WTC11 (cell line): ENCODE data around the gene GNB5. TPM values are rescaled to one million over a fixed set of nuclear protein-coding genes. Genes with fewer than 3 reads are reported as not detected.

Experiments used
- ATAC-seq: fragments of 200-7000 bp; cut with Tn5 transposase; 2 replicates; pipeline ENCODE4 v1.10.0; 2021; ENCODE audit warnings: mild to moderate bottlenecking, moderate library complexity
- CTCF ChIA-PET: fragments of 300-600 bp; sonication (Branson Sonifier 250); formaldehyde crosslinking; loops from one replicate; lab custom pipeline; 2021; ENCODE audit warnings: antibody characterized with exemption; lab: Charles Lee
- POLR2A ChIA-PET: fragments of 350-600 bp; sonication (Branson Sonifier 250); formaldehyde crosslinking; loops from one replicate; lab custom pipeline; 2021; ENCODE audit warnings: antibody characterized with exemption; lab: Charles Lee
- DNase-seq: peaks from one replicate; pipeline ENCODE4 v3.0.0; 2021; ENCODE audit warnings: low spot score
- H3K27ac Mint-ChIP-seq: 2 replicates; pipeline ENCODE4 v1.8.0; 2021; ENCODE audit warnings: mixed read lengths
- H3K27me3 Mint-ChIP-seq: 2 replicates; pipeline ENCODE4 v1.8.0; 2021; ENCODE audit warnings: low read depth, mild to moderate bottlenecking, moderate library complexity, mixed read lengths
- H3K36me3 Mint-ChIP-seq: 2 replicates; pipeline ENCODE4 v1.8.0; 2021; ENCODE audit warnings: mixed read lengths
- H3K4me1 Mint-ChIP-seq: 2 replicates; pipeline ENCODE4 v1.8.0; 2022; ENCODE audit warnings: mixed read lengths
- H3K4me3 Mint-ChIP-seq: 2 replicates; pipeline ENCODE4 v1.8.0; 2021; ENCODE audit warnings: mild to moderate bottlenecking, moderate library complexity, mixed read lengths
- H3K9me3 Mint-ChIP-seq: 2 replicates; pipeline ENCODE4 v1.8.0; 2021; ENCODE audit warnings: mixed read lengths
- ATF1 ChIP-seq: sonication (generic); formaldehyde crosslinking; IDR thresholded peaks from 2 replicates; pipeline ENCODE4 v1.8.1; 2023; ENCODE audit warnings: mild to moderate bottlenecking, moderate library complexity, missing genetic modification reagents
- CREB1 ChIP-seq: sonication (generic); formaldehyde crosslinking; IDR thresholded peaks from 2 replicates; pipeline ENCODE4 v1.8.0; 2023; ENCODE audit warnings: mild to moderate bottlenecking, missing genetic modification reagents
- CREM ChIP-seq: sonication (generic); formaldehyde crosslinking; IDR thresholded peaks from 2 replicates; pipeline ENCODE4 v1.8.1; 2022; ENCODE audit warnings: mild to moderate bottlenecking, missing genetic modification reagents, moderate library complexity
- ETV6 ChIP-seq: sonication (generic); formaldehyde crosslinking; IDR thresholded peaks from 2 replicates; pipeline ENCODE4 v1.8.1; 2022; ENCODE audit warnings: mild to moderate bottlenecking, missing genetic modification reagents
- HMGA2 ChIP-seq: fragments of 250-450 bp; sonication (Bioruptor Pico); IDR thresholded peaks from 2 replicates; pipeline ENCODE4 v1.4.0; 2021; ENCODE audit warnings: mild to moderate bottlenecking, moderate library complexity
- NFATC4 ChIP-seq: fragments of 250-450 bp; sonication (Bioruptor Pico); IDR thresholded peaks from 2 replicates; pipeline ENCODE4 v1.9.0; 2021; ENCODE audit warnings: mild to moderate bottlenecking
- NFYB ChIP-seq: sonication (generic); formaldehyde crosslinking; conservative IDR thresholded peaks from 2 replicates; pipeline ENCODE4 v1.8.0; 2022; ENCODE audit warnings: low read depth, missing genetic modification reagents
- NR1H2 ChIP-seq: sonication (generic); formaldehyde crosslinking; IDR thresholded peaks from 2 replicates; pipeline ENCODE4 v1.9.0; 2021; ENCODE audit warnings: mild to moderate bottlenecking, moderate library complexity, missing genetic modification reagents
- NR3C1 ChIP-seq: sonication (generic); formaldehyde crosslinking; conservative IDR thresholded peaks from 2 replicates; pipeline ENCODE4 v1.8.1; 2023; ENCODE audit warnings: low read depth, mild to moderate bottlenecking, missing genetic modification reagents
- RELA ChIP-seq: sonication (generic); formaldehyde crosslinking; IDR thresholded peaks from 2 replicates; pipeline ENCODE4 v1.8.1; 2022; ENCODE audit warnings: missing genetic modification reagents, mild to moderate bottlenecking, borderline replicate concordance
- RORB ChIP-seq: fragments of 250-450 bp; sonication (Bioruptor Pico); IDR thresholded peaks from 2 replicates; pipeline ENCODE4 v1.9.0; 2021; ENCODE audit warnings: mild to moderate bottlenecking
- TP53 ChIP-seq: sonication (generic); formaldehyde crosslinking; IDR thresholded peaks from 2 replicates; pipeline ENCODE4 v1.8.1; 2023; ENCODE audit warnings: mild to moderate bottlenecking, missing genetic modification reagents
- ZNF396 ChIP-seq: fragments of 250-450 bp; sonication (Bioruptor Pico); IDR thresholded peaks from 2 replicates; pipeline ENCODE4 v1.8.0; 2021; ENCODE audit warnings: mild to moderate bottlenecking, moderate library complexity, borderline replicate concordance
- ZNF423 ChIP-seq: fragments of 250-450 bp; sonication (Bioruptor Pico); IDR thresholded peaks from 2 replicates; pipeline ENCODE4 v2.1.2; 2022; ENCODE audit warnings: mild to moderate bottlenecking, moderate library complexity
- total RNA-seq: library from RNA; stranded (reverse); gene quantifications from 3 replicates; pipeline ENCODE4 v1.2.3, GENCODE V29; 2021
- TF ChIP-seq, protein P1 (sequence below): sonication (generic); formaldehyde crosslinking; IDR thresholded peaks from 2 replicates; pipeline ENCODE4 v1.8.0; 2023; ENCODE audit warnings: missing genetic modification reagents, mild to moderate bottlenecking, borderline replicate concordance
- TF ChIP-seq, protein P2 (sequence below): fragments of 250-450 bp; sonication (Bioruptor Pico); IDR thresholded peaks from 2 replicates; pipeline ENCODE4 v1.8.0; 2021; ENCODE audit warnings: mild to moderate bottlenecking
- TF ChIP-seq, protein P3 (sequence below): sonication (generic); formaldehyde crosslinking; IDR thresholded peaks from 2 replicates; pipeline ENCODE4 v1.8.0; 2022; ENCODE audit warnings: mild to moderate bottlenecking, missing genetic modification reagents
- TF ChIP-seq, protein P4 (sequence below): sonication (generic); formaldehyde crosslinking; IDR thresholded peaks from 2 replicates; pipeline ENCODE4 v1.8.1; 2023; ENCODE audit warnings: mild to moderate bottlenecking, moderate library complexity, missing genetic modification reagents
- TF ChIP-seq, protein P5 (sequence below): fragments of 250-450 bp; sonication (Bioruptor Pico); conservative IDR thresholded peaks from 2 replicates; pipeline ENCODE4 v1.9.0; 2021; ENCODE audit warnings: mild to moderate bottlenecking
- TF ChIP-seq, protein P6 (sequence below): fragments of 250-450 bp; sonication (Bioruptor Pico); IDR thresholded peaks from 2 replicates; pipeline ENCODE4 v1.9.0; 2021; ENCODE audit warnings: mild to moderate bottlenecking
- TF ChIP-seq, protein P7 (sequence below): sonication (generic); formaldehyde crosslinking; IDR thresholded peaks from 2 replicates; pipeline ENCODE4 v1.8.0; 2022; ENCODE audit warnings: mild to moderate bottlenecking, missing genetic modification reagents
- TF ChIP-seq, protein P8 (sequence below): sonication (generic); formaldehyde crosslinking; IDR thresholded peaks from 2 replicates; pipeline ENCODE4 v1.8.1; 2022; ENCODE audit warnings: low read depth, missing genetic modification reagents, borderline replicate concordance

Gene GNB5
- total RNA-seq, 1 experiment from 2014 or later, result 37.0 TPM

DNA sequence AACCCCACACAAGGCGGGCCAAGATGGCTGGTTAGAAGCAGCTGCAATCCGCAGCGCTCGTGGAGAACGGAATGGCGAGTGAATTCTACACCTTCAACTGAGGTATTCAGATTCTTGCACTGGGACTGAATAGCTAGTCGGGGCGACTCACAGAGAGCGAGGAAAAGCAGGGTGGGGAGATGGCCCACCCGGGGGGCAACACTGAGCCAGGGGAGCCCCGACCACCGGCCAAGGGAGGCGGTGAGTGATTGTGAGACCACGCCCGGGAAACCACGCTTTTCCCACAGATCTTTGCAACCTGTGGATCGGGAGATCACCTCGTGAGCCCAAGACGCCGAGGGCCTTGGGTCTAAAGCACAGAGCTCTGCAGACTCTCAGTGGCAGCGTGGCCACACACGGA is 28.3 kb downstream of the GNB5 start (continued):
- TF ChIP-seq, protein P1, sequence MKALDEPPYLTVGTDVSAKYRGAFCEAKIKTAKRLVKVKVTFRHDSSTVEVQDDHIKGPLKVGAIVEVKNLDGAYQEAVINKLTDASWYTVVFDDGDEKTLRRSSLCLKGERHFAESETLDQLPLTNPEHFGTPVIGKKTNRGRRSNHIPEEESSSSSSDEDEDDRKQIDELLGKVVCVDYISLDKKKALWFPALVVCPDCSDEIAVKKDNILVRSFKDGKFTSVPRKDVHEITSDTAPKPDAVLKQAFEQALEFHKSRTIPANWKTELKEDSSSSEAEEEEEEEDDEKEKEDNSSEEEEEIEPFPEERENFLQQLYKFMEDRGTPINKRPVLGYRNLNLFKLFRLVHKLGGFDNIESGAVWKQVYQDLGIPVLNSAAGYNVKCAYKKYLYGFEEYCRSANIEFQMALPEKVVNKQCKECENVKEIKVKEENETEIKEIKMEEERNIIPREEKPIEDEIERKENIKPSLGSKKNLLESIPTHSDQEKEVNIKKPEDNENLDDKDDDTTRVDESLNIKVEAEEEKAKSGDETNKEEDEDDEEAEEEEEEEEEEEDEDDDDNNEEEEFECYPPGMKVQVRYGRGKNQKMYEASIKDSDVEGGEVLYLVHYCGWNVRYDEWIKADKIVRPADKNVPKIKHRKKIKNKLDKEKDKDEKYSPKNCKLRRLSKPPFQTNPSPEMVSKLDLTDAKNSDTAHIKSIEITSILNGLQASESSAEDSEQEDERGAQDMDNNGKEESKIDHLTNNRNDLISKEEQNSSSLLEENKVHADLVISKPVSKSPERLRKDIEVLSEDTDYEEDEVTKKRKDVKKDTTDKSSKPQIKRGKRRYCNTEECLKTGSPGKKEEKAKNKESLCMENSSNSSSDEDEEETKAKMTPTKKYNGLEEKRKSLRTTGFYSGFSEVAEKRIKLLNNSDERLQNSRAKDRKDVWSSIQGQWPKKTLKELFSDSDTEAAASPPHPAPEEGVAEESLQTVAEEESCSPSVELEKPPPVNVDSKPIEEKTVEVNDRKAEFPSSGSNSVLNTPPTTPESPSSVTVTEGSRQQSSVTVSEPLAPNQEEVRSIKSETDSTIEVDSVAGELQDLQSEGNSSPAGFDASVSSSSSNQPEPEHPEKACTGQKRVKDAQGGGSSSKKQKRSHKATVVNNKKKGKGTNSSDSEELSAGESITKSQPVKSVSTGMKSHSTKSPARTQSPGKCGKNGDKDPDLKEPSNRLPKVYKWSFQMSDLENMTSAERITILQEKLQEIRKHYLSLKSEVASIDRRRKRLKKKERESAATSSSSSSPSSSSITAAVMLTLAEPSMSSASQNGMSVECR, result no peak
- TF ChIP-seq TP53 (CRISPR knock-in tag) (no peak), CREM (CRISPR knock-in tag) (no peak)

DNA sequence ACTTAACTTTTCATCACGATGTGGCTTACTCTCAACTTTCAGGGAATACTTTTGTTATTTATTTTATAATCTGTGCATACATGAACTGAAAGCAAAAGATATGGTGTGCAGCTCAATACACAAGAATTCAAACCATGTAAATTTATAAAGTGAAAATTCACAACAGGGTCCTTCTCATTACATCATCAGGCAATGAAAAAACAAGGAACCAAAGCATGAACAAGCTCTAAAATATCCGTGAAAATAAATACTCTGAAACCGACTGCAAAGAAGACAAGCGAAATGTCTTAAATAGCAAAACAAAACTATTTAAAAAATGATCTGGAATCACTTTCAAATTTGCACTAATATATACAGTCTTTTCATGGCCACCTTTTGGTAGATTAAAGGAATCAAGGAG is 28.9 kb downstream of the GNB5 start:
- ChIA-PET POLR2A (interaction anchor here (3.5 kb wide), 1 partner anchor 17 kb away, joined by 23 read pairs; no protein-coding TSS in a partner anchor), CTCF (interaction anchor here (0.8 to 4.7 kb wide), 6 partner anchors 8 to 245 kb away, joined by 3 to 37 read pairs (median 5); partner anchors contain the start of gene BCL2L10)
- H3K4me3 Mint-ChIP-seq, result no peak overlapping the region
- no peak overlapping the region for H3K27ac Mint-ChIP-seq
- no peak for ATAC-seq
- H3K36me3 Mint-ChIP-seq, result peaks cover 7% of the 10 kb centered on the region; the same call in 1 of the 2 replicates
- H3K4me1 Mint-ChIP-seq, result peaks cover 7% of the 10 kb centered on the region; the same call in 1 of the 2 replicates
- no peaks in the 10 kb centered on the region for H3K9me3 Mint-ChIP-seq
- H3K27me3 Mint-ChIP-seq, result no peaks in the 10 kb centered on the region
- no peak for DNase-seq
- TF ChIP-seq ATF1 (no peak), ETV6 (CRISPR knock-in tag) (no peak), ZNF423 (CRISPR knock-in tag) (no peak), HMGA2 (CRISPR knock-in tag) (no peak), RELA (CRISPR knock-in tag) (no peak), ZNF396 (CRISPR knock-in tag) (no peak), RORB (CRISPR knock-in tag) (no peak), NFATC4 (no peak), NR3C1 (CRISPR knock-in tag) (no peak), NFYB (CRISPR knock-in tag) (no peak), CREB1 (CRISPR knock-in tag) (no peak), NR1H2 (no peak)
- TF ChIP-seq, protein P2, sequence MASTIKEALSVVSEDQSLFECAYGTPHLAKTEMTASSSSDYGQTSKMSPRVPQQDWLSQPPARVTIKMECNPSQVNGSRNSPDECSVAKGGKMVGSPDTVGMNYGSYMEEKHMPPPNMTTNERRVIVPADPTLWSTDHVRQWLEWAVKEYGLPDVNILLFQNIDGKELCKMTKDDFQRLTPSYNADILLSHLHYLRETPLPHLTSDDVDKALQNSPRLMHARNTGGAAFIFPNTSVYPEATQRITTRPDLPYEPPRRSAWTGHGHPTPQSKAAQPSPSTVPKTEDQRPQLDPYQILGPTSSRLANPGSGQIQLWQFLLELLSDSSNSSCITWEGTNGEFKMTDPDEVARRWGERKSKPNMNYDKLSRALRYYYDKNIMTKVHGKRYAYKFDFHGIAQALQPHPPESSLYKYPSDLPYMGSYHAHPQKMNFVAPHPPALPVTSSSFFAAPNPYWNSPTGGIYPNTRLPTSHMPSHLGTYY (CRISPR knock-in tag), result no peak
- TF ChIP-seq, protein P3, sequence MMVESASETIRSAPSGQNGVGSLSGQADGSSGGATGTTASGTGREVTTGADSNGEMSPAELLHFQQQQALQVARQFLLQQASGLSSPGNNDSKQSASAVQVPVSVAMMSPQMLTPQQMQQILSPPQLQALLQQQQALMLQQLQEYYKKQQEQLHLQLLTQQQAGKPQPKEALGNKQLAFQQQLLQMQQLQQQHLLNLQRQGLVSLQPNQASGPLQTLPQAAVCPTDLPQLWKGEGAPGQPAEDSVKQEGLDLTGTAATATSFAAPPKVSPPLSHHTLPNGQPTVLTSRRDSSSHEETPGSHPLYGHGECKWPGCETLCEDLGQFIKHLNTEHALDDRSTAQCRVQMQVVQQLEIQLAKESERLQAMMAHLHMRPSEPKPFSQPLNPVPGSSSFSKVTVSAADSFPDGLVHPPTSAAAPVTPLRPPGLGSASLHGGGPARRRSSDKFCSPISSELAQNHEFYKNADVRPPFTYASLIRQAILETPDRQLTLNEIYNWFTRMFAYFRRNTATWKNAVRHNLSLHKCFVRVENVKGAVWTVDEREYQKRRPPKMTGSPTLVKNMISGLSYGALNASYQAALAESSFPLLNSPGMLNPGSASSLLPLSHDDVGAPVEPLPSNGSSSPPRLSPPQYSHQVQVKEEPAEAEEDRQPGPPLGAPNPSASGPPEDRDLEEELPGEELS (CRISPR knock-in tag), result no peak
- TF ChIP-seq, protein P4, sequence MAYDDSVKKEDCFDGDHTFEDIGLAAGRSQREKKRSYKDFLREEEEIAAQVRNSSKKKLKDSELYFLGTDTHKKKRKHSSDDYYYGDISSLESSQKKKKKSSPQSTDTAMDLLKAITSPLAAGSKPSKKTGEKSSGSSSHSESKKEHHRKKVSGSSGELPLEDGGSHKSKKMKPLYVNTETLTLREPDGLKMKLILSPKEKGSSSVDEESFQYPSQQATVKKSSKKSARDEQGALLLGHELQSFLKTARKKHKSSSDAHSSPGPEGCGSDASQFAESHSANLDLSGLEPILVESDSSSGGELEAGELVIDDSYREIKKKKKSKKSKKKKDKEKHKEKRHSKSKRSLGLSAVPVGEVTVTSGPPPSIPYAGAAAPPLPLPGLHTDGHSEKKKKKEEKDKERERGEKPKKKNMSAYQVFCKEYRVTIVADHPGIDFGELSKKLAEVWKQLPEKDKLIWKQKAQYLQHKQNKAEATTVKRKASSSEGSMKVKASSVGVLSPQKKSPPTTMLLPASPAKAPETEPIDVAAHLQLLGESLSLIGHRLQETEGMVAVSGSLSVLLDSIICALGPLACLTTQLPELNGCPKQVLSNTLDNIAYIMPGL (CRISPR knock-in tag), result no peak
- TF ChIP-seq, protein P5, sequence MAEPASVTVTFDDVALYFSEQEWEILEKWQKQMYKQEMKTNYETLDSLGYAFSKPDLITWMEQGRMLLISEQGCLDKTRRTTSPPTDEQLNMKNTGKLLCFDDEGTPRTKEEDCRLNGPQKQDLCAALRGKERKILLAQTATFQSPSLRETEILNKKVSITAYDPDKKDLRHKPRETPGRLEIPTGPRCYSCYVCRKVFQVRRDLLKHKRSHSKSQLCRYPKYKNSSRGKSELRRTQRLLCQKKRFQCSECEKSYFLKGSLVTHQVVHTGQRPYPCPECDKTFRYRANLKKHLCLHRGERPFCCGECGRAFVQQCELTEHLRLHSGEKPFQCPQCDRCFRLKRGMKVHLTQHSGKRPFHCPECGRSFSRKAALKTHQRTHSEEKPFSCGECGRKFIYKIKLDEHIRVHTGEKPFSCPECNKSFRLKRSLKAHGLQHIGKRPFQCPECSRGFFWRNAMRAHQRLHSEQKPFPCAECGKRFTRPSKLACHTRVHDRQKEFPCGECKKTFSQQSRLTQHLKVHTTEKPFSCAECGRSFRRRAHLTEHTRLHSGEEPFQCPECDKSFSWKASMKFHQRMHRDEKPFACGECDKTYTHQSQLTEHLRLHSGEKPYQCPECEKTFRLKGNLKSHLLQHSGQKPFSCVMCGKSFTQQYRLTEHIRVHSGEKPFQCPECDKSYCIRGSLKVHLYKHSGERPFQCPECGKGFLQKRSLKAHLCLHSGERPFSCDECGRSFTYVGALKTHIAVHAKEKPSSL (CRISPR knock-in tag), result no peak
- TF ChIP-seq, protein P6, sequence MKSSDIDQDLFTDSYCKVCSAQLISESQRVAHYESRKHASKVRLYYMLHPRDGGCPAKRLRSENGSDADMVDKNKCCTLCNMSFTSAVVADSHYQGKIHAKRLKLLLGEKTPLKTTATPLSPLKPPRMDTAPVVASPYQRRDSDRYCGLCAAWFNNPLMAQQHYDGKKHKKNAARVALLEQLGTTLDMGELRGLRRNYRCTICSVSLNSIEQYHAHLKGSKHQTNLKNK (CRISPR knock-in tag), result no peak
- TF ChIP-seq, protein P7, sequence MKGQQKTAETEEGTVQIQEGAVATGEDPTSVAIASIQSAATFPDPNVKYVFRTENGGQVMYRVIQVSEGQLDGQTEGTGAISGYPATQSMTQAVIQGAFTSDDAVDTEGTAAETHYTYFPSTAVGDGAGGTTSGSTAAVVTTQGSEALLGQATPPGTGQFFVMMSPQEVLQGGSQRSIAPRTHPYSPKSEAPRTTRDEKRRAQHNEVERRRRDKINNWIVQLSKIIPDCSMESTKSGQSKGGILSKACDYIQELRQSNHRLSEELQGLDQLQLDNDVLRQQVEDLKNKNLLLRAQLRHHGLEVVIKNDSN, result no peak
- TF ChIP-seq, protein P8, sequence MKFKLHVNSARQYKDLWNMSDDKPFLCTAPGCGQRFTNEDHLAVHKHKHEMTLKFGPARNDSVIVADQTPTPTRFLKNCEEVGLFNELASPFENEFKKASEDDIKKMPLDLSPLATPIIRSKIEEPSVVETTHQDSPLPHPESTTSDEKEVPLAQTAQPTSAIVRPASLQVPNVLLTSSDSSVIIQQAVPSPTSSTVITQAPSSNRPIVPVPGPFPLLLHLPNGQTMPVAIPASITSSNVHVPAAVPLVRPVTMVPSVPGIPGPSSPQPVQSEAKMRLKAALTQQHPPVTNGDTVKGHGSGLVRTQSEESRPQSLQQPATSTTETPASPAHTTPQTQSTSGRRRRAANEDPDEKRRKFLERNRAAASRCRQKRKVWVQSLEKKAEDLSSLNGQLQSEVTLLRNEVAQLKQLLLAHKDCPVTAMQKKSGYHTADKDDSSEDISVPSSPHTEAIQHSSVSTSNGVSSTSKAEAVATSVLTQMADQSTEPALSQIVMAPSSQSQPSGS (CRISPR knock-in tag), result no peak
